HG03280 (cell line): ENCODE results near the gene CDC25B.

ENCODE experiments used
- ATAC-seq: cut with Tn5 transposase; IDR thresholded peaks from one replicate; pipeline ENCODE4 v1.9.1; 2021; ENCODE audit warnings: mild to moderate bottlenecking, moderate library complexity; ENCODE audit not compliant: unreplicated experiment

CDC25B gene

DNA sequence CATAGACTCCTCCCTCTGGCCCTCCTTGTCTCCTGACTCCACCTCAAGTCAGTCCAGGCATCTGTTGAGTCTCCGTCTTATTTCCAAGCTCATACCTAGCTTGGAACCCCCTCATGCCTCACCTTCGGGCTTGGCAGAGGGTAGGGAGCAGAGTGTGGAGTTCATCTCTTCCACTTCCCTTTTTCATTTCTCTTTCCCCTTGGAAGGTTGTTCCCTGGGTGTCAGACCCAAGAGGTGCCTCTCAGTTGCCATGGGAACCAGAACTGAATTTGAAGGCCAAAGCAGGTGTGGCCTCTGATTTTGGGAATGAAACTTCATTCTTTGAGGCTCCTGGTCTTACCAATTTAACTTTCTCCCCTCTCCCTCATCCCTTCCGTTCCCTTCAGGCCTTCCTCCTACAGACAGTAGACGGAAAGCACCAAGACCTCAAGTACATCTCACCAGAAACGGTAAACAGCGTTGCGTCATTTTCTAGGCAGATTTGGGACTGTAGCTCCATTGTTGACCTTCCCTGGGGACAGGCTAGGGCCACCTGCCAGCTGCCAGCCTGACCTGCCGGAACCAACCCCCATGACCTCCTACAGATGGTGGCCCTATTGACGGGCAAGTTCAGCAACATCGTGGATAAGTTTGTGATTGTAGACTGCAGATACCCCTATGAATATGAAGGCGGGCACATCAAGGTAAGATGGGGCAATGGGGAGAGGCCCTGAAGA is 6.6 kb downstream of the CDC25B start:
- ATAC-seq, result no peak

DNA sequence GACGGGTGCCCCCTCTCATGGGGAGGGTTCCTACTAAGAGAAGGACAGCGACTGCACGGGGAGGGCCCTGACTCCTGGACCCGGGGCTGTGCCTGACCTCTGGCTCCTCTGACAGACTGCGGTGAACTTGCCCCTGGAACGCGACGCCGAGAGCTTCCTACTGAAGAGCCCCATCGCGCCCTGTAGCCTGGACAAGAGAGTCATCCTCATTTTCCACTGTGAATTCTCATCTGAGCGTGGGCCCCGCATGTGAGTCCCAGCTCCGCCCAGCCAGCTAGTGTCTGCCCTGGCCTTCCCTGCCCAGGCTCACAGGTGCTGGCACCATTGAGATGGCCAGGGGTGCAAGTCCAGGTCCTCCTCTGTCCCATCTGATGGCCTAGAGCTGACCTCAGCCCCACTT is 7.2 kb downstream of the CDC25B start:
- no peak for ATAC-seq

DNA sequence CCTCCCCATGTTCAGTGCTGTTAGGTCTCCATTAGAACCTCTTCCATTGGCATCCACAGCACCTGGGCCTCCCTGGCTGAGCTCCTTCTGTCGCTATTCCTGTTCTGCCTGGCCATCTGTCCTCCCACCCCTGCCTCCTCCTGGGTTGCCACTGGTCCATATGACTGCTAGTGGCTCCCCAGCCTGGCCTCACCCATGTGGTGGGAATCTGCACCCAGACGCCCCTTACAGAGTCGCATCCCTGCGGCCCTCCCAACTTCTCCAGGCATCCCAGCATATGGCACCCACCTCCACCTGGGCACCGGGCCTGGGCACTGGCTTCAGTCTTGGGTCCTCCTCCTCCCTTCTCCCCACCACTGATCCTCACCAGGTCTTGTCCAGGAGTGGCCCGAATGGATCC is 7.7 kb downstream of the CDC25B start:
- no peak for ATAC-seq

DNA sequence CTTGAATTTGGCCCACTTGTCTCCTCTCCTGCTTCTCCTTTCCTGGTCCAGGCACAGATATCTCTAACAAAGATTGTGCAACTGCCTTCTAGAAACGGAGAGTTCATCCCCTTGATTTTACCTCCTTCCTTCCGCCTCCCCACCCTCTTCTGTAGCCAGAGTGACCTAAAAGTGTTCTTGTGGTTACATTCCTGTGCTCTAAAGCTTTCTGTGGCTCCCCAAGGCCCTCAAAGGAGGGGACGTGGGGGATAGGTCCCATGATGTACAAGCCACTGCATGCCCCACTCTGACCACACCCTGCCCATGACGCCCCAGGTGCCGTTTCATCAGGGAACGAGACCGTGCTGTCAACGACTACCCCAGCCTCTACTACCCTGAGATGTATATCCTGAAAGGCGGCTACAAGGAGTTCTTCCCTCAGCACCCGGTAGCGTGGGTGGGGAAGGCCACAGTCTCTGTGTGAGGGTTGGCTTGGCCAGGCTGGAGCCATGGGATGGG is 8.2 kb downstream of the CDC25B start:
- ATAC-seq, result no peak

DNA sequence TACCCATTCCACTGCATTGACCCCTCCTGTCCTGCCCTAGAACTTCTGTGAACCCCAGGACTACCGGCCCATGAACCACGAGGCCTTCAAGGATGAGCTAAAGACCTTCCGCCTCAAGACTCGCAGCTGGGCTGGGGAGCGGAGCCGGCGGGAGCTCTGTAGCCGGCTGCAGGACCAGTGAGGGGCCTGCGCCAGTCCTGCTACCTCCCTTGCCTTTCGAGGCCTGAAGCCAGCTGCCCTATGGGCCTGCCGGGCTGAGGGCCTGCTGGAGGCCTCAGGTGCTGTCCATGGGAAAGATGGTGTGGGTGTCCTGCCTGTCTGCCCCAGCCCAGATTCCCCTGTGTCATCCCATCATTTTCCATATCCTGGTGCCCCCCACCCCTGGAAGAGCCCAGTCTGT is 8.7 kb downstream of the CDC25B start:
- ATAC-seq, result no peak

GRCh38 chr20:3808544-3808943 is 12.4 kb downstream of the CDC25B start:
- ATAC-seq, result no peak

- no peak for ATAC-seq
Observed at GRCh38 chr20:3811467-3812258, 15.6 kb downstream of the CDC25B start.

- ATAC-seq, result no peak
Observed at GRCh38 chr20:3812259-3812681, 16.2 kb downstream of the CDC25B start.

GRCh38 chr20:3812975-3813847 is 17.1 kb downstream of the CDC25B start:
- ATAC-seq, result no peak

- no peak for ATAC-seq
Observed at GRCh38 chr20:3813848-3814581, 17.9 kb downstream of the CDC25B start.

DNA sequence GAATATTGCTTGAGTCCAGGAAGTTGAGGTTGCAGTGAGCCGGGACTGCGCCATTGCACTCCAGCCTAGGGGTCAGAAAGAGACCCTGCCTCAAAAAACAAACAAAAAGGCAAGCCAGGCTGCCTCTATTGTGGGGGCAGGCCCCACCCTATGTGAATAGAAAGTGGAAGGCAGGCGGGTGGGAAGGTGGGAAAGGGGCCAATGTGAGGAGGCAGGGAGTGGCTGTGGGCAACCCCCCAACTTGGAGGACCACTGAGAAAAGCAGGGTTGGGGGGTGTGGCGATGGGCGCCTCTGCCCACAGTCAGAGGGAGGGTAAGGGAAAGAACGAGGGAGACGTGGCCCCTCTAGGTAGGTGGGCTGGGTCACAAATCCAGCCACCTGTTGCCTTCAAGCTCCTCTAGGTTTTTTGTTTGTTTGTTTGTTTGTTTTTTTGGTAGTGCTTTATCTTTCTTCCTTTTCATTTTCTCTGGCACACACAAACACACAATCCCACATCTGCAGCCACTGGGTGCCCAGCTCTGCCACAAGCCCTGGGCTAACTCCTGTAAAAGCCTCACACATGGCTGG is 18.9 kb downstream of the CDC25B start:
- ATAC-seq, result no peak

DNA sequence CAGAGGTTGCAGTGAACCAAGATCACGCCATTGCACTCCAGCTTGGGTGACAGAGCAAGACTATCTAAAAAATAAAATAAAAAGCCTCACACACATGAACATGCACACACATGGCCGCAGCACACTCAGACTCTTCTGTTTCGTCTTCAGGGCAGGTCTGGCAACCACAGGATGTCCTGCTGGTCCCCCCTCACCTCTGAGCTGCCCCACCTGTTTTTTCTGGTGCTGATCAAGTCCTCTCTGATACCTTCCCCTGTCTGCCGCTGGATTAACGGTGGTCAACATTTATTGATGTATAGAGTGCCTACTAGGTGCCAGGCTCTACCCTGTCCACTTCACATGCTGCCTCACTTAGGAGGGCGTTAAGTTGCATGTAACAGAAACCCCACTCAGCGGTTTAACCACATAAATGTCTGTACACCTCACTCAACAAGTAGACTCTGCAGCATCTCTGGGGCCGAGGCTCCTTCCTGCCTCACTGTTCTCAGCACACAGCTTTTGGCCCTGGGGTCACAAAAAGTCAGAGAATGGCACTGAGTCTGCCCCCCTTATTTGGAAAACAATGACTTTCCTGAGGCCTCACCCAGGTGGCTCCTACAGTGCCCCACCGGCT is 19.7 kb downstream of the CDC25B start:
- ATAC-seq, result no peak

DNA sequence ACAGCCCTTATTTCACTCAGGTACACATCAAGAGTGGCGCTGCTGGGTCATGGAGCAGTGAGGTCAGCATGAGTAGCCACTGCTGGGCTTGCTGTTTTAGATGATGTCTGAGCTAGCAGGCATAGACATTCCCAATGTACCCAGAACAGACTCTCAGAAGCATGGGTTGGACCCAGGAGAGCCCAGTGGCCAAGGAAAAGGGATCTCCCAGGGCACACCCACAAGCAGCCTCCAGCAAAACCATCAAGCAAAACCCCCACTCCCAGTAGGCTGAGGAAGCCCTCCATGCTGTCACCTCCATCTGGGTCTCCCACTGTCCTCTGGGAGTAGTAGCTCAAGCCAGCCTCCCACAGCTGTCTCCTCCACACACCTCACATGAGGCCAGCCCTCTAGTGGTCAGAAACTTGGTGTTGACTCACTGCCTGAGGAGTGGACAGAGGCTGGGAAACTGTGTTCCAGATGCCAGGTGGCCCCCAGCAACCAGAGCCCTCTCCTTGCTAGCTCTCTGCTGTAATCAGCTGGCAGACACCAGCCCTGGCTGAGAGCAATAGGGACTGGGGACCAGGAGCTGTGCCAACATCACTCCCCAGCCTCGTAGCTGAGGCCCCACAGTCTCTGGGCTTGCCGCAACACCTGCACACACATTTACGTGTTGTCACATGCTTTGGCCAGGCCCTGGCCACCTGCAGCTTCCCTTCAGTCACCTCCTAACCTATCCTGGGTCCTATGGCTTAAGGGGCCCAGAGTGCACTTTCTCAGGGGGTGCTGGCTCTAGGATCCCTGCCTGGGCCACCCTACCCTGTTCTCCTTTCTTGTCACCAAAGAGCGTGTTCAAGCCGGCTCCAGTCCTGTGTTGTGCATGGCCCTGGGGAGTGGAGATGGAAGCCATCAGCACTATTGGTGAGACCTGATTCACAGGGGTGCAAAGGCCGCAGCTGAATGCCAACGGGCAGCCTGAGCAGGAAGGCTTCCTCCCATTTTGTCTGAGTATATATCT is 22.3 kb downstream of the CDC25B start:
- no peak for ATAC-seq

DNA sequence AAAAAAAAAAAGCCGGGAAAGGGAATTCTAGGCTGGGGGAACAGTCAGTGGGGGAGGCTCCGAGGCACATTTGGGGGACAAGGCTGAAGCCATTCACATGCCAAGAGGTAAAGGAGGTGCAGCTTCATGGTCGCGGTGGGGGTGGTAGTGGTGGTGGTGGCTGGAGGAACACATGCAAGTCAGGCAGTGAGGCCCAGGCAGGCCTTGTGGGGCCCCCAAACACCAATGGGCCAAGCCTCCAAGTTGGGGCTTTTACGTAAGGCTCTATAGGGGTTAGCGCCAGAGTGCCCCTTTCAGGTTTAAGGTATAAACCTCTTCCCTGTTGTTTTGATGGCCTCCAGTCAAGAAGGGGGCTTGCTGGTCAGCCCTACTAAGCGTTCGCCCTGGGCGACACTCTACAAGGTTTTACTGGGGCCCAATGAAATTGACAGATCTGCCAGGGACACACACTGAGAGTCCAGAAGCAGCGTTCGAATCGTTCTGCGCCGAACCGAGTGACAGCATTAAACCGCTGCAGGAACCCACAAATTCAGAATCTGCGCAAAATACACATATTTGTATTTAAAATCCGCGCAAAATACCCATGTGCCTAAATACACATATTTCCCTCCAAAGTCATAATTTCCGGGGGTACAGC is 23.4 kb downstream of the CDC25B start:
- ATAC-seq, result no peak

GRCh38 chr20:3820048-3820900 is 24.2 kb downstream of the CDC25B start, which contains the start of gene AP5S1:
Gene AP5S1, plus strand, starts transcription at chr20:3820547. Its CDS starts 1,571 bp downstream, at chr20:3822118.
- ATAC-seq, result peak; percentile 80

DNA sequence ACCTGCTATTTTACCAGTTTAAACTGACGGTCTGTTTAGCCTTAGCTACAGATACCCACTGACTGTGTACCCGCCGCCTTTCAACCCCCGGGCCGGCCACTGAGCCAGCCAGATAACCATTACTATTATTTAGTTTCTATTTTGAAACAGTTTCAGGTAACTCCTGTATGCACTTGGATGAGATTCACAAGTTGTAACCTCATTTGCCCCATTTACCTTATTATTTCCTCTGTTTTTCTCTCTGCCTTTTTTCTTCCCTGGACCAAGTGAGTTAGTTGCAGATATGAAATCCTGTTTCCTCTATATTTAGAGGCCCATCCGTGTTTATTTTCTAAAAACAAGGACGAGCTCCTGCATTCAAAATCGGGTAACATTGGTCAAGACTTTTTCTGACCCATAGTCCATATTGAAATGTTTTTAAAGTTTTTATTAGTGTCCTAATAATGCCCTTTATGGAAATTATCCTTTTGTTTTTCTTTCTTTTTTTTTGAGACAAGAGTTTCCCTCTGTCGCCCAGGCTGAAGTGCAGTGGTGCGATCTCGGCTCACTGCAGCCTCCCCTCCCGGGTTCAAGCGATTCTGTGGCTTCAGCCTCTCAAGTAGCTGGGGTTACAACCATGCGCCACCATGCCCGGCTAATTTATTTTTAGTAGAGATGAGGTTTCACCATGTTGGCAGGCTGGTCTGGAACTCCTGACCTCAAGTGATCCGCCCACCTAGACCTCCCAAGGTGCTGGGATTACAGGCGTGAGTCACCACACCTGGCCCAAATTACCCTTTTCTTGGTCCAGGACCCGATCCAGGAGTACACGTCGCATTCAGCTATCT is 25.0 kb downstream of the CDC25B start:
- ATAC-seq, result no peak
